HL-60 (cell line): Measurements from ENCODE around the gene RAB18.

Experiments used
- CTCF ChIP-seq: IDR thresholded peaks from one replicate; pipeline ENCODE4 v1.5.1; 2011; ENCODE audit warnings: low read length, control low read depth, inconsistent platforms; ENCODE audit not compliant: insufficient read depth
- GABPA ChIP-seq: IDR thresholded peaks from 2 replicates; pipeline ENCODE4 v1.6.1; 2012; ENCODE audit warnings: low read depth
- POLR2AphosphoS5 ChIP-seq: IDR thresholded peaks from 2 replicates; pipeline ENCODE4 v1.6.1; 2012; ENCODE audit warnings: low read depth
- SPI1 ChIP-seq: IDR thresholded peaks from 2 replicates; pipeline ENCODE4 v1.6.1; 2012; ENCODE audit warnings: low read depth, mild to moderate bottlenecking, borderline replicate concordance
- TF ChIP-seq, protein P1 (sequence below): IDR thresholded peaks from 2 replicates; pipeline ENCODE4 v1.6.1; 2012; ENCODE audit warnings: low read depth; ENCODE audit not compliant: insufficient replicate concordance

DNA sequence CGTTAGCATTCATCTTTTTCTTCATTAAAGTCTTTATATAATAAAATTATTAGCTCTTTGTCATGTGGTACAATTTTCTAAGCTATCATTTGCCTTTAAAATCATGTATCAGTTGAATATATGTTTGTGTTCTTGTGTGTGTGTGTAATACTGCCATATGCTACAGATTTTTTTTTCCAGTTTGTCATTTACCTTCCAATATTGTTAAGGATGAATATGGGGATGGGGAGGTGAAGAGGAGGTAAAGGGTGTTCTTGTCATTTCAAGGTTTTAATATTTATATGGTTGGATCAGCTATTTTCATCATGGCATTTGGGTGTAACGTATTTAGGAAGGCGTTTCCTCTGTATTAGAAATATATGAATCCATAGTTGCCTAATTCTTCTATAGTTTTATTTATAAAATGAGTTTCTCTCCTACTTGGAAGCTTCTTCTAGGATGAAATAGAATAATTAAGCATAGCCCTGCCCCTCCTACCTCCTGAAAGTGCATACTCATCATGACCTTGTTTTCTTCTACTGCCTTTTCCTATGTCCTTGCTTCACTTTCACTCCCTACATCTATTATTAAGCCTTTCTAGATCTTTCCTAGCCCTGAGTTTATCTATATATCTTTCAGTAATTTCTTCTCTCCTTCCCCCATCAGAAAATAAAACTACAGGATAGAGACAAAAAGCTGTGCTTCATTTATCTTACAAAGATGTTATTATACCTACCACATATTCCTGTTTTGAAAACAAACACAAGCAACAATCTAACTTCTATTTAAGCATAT is 25.1 kb downstream of the RAB18 start:
- TF ChIP-seq, protein P1, sequence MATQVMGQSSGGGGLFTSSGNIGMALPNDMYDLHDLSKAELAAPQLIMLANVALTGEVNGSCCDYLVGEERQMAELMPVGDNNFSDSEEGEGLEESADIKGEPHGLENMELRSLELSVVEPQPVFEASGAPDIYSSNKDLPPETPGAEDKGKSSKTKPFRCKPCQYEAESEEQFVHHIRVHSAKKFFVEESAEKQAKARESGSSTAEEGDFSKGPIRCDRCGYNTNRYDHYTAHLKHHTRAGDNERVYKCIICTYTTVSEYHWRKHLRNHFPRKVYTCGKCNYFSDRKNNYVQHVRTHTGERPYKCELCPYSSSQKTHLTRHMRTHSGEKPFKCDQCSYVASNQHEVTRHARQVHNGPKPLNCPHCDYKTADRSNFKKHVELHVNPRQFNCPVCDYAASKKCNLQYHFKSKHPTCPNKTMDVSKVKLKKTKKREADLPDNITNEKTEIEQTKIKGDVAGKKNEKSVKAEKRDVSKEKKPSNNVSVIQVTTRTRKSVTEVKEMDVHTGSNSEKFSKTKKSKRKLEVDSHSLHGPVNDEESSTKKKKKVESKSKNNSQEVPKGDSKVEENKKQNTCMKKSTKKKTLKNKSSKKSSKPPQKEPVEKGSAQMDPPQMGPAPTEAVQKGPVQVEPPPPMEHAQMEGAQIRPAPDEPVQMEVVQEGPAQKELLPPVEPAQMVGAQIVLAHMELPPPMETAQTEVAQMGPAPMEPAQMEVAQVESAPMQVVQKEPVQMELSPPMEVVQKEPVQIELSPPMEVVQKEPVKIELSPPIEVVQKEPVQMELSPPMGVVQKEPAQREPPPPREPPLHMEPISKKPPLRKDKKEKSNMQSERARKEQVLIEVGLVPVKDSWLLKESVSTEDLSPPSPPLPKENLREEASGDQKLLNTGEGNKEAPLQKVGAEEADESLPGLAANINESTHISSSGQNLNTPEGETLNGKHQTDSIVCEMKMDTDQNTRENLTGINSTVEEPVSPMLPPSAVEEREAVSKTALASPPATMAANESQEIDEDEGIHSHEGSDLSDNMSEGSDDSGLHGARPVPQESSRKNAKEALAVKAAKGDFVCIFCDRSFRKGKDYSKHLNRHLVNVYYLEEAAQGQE: no peak
- TF ChIP-seq CTCF (no peak), SPI1 (no peak), POLR2AphosphoS5 (no peak), GABPA (no peak)
